IPS-18a (cell line): Measurements from ENCODE around the gene ZNF543.
A peak's percentile ranks its signal among the peaks of the same experiment; 100 is the strongest.
"Not testable (repeated sequence)": the region's sequence is repeated elsewhere in the genome, so short reads cannot be mapped to it uniquely, and the experiment has no call there.

Experiments
- H3K27ac ChIP-seq: one replicate; pipeline ENCODE4 v1.5.1; 2013; ENCODE audit warnings: low read length
- H3K27me3 ChIP-seq: one replicate; pipeline ENCODE4 v1.6.1; 2013; ENCODE audit warnings: mild to moderate bottlenecking, low read length; ENCODE audit not compliant: control insufficient read depth, insufficient read depth
- H3K36me3 ChIP-seq: one replicate; pipeline ENCODE4 v1.6.1; 2013; ENCODE audit warnings: low read depth, low read length; ENCODE audit not compliant: control insufficient read depth
- H3K4me1 ChIP-seq: one replicate; pipeline ENCODE4 v1.6.1; 2013; ENCODE audit warnings: low read depth, low read length; ENCODE audit not compliant: control insufficient read depth
- H3K4me3 ChIP-seq: one replicate; pipeline ENCODE4 v1.5.1; 2013; ENCODE audit warnings: low read length
- H3K9ac ChIP-seq: one replicate; pipeline ENCODE4 v1.6.1; 2013; ENCODE audit warnings: mild to moderate bottlenecking, low read length, moderate library complexity
- H3K9me3 ChIP-seq: one replicate; pipeline ENCODE4 v1.6.1; 2013; ENCODE audit warnings: low read depth, low read length; ENCODE audit not compliant: control insufficient read depth

The ZNF543 gene

GRCh38 chr19:57320180-57321084 is at the start of gene ZNF543:
TSS of gene ZNF543 (plus strand) at chr19:57320472. CDS start at chr19:57320854, 382 bp downstream.
- H3K9me3 ChIP-seq: no peaks in the 10 kb centered on the region
- peaks cover 14% of the 10 kb centered on the region for H3K27me3 ChIP-seq
- peak within 1 kb of the TSS; percentile 93 for H3K4me3 ChIP-seq
- H3K27ac ChIP-seq: no peak within 1 kb of the TSS
- H3K9ac ChIP-seq: peak within 1 kb of the TSS; percentile 87
- H3K4me1 ChIP-seq: peaks cover 6% of the 10 kb centered on the region
- H3K36me3 ChIP-seq: peaks cover 18% of the 10 kb centered on the region

GRCh38 chr19:57271280-57271679 is 49.0 kb upstream of the ZNF543 start:
- no peaks in the 10 kb centered on the region for H3K36me3 ChIP-seq
- H3K4me3 ChIP-seq: no peak overlapping the region
- H3K27me3 ChIP-seq: no peaks in the 10 kb centered on the region
- H3K27ac ChIP-seq: no peak overlapping the region
- no peaks in the 10 kb centered on the region for H3K9me3 ChIP-seq
- no peak overlapping the region for H3K9ac ChIP-seq
- H3K4me1 ChIP-seq: no peaks in the 10 kb centered on the region

- Histone ChIP-seq H3K36me3 (no peaks in the 10 kb centered on the region), H3K9me3 (no peaks in the 10 kb centered on the region), H3K27ac (no peak overlapping the region), H3K4me3 (no peak overlapping the region), H3K9ac (no peak overlapping the region), H3K27me3 (no peaks in the 10 kb centered on the region), H3K4me1 (no peaks in the 10 kb centered on the region)
These were observed 47.3 kb upstream of the ZNF543 start for GRCh38 chr19:57273014-57273413.

- peaks cover 6% of the 10 kb centered on the region for H3K4me1 ChIP-seq
- no peak overlapping the region for H3K9ac ChIP-seq
- no peak overlapping the region for H3K4me3 ChIP-seq
- no peaks in the 10 kb centered on the region for H3K9me3 ChIP-seq
- H3K36me3 ChIP-seq: no peaks in the 10 kb centered on the region
- no peaks in the 10 kb centered on the region for H3K27me3 ChIP-seq
- no peak overlapping the region for H3K27ac ChIP-seq
These were observed 43.8 kb upstream of the ZNF543 start for GRCh38 chr19:57276430-57276829.

GRCh38 chr19:57278481-57278880 is 41.8 kb upstream of the ZNF543 start:
- H3K27me3 ChIP-seq, H3K36me3 ChIP-seq, H3K27ac ChIP-seq, H3K4me3 ChIP-seq, H3K9me3 ChIP-seq, H3K9ac ChIP-seq: not testable (repeated sequence)
- H3K4me1 ChIP-seq: peaks cover 10% of the 10 kb centered on the region

- no peaks in the 10 kb centered on the region for H3K9me3 ChIP-seq
- peak overlapping the region; percentile 100 for H3K9ac ChIP-seq
- H3K4me1 ChIP-seq: peaks cover 10% of the 10 kb centered on the region
- H3K36me3 ChIP-seq: peaks cover 17% of the 10 kb centered on the region
- peak overlapping the region; percentile 100 for H3K4me3 ChIP-seq
- peak overlapping the region; percentile 100 for H3K27ac ChIP-seq
- H3K27me3 ChIP-seq: no peaks in the 10 kb centered on the region
These were observed 40.7 kb upstream of the ZNF543 start for GRCh38 chr19:57279418-57280164.

- H3K27me3 ChIP-seq: no peaks in the 10 kb centered on the region
These were observed 39.9 kb upstream of the ZNF543 start, which contains the start of gene ZNF460 for GRCh38 chr19:57280165-57280961. TSS of gene ZNF460 (plus strand) at chr19:57280485. CDS start at chr19:57280807, 322 bp downstream.

GRCh38 chr19:57280962-57281400 is 39.3 kb upstream of the ZNF543 start:
- H3K4me1 ChIP-seq: peaks cover 10% of the 10 kb centered on the region
- H3K4me3 ChIP-seq: peak overlapping the region; percentile 100
- peaks cover 31% of the 10 kb centered on the region for H3K36me3 ChIP-seq
- H3K9ac ChIP-seq: peak overlapping the region; percentile 100
- no peaks in the 10 kb centered on the region for H3K27me3 ChIP-seq
- no peaks in the 10 kb centered on the region for H3K9me3 ChIP-seq
- H3K27ac ChIP-seq: peak overlapping the region; percentile 61

More at GRCh38 chr19:57280165-57280961, 39.9 kb upstream of the ZNF543 start, which contains the start of gene ZNF460:
- peak within 1 kb of the TSS; percentile 100 for H3K27ac ChIP-seq
- H3K4me1 ChIP-seq: peaks cover 10% of the 10 kb centered on the region
- H3K36me3 ChIP-seq: peaks cover 25% of the 10 kb centered on the region
- H3K9ac ChIP-seq: peak within 1 kb of the TSS; percentile 100
- no peaks in the 10 kb centered on the region for H3K9me3 ChIP-seq
- peak within 1 kb of the TSS; percentile 100 for H3K4me3 ChIP-seq

GRCh38 chr19:57282011-57282643 is 38.1 kb upstream of the ZNF543 start:
- H3K9me3 ChIP-seq: no peaks in the 10 kb centered on the region
- peaks cover 10% of the 10 kb centered on the region for H3K4me1 ChIP-seq
- peak overlapping the region; percentile 100 for H3K4me3 ChIP-seq
- H3K9ac ChIP-seq: no peak overlapping the region
- peaks cover 42% of the 10 kb centered on the region for H3K36me3 ChIP-seq
- no peak overlapping the region for H3K27ac ChIP-seq
- H3K27me3 ChIP-seq: no peaks in the 10 kb centered on the region

GRCh38 chr19:57288373-57288772 is 31.9 kb upstream of the ZNF543 start:
- H3K36me3 ChIP-seq: peaks cover 84% of the 10 kb centered on the region
- no peak overlapping the region for H3K27ac ChIP-seq
- H3K4me1 ChIP-seq: no peaks in the 10 kb centered on the region
- H3K9ac ChIP-seq: no peak overlapping the region
- no peaks in the 10 kb centered on the region for H3K9me3 ChIP-seq
- no peaks in the 10 kb centered on the region for H3K27me3 ChIP-seq
- no peak overlapping the region for H3K4me3 ChIP-seq
